ENCODE data around the gene BCAS1. TPM values are rescaled to one million over a fixed set of nuclear protein-coding genes. Genes with fewer than 3 reads are reported as not detected.

The BCAS1 gene
- total and polyA plus RNA-seq, 10 of the 15 experiments (the other 5 are each of a cell fraction or from before 2014, with no cell fraction given), result 0.21 to 1.4 (median 0.55) TPM

GRCh38 chr20:53929974-53930650 is 140.3 kb downstream of the BCAS1 start:
- ChIA-PET POLR2A (interaction anchor here (0.7 to 4.0 kb wide), 11 partner anchors 10 to 287 kb away, joined by 3 to 23 read pairs (median 3); no protein-coding TSS in a partner anchor), SMC1A (ENCODE audit: uncharacterized antibody, unreplicated experiment) (interaction anchor here (0.8 to 18.6 kb wide), 23 partner anchors 8 to 350 kb away, joined by 3 to 384 read pairs (median 6); no protein-coding TSS in a partner anchor), RAD21 (ENCODE audit: unreplicated experiment) (interaction anchor here (0.6 to 18.3 kb wide), 23 partner anchors 9 to 799 kb away, joined by 3 to 394 read pairs (median 3); no protein-coding TSS in a partner anchor), CTCF (interaction anchor here (1.0 to 20.5 kb wide), 9 partner anchors 9 to 133 kb away, joined by 3 to 258 read pairs (median 3); no protein-coding TSS in a partner anchor)
- peak overlapping the region; percentile 70 for H3K9ac ChIP-seq (ENCODE audit: control insufficient read depth, insufficient read depth, low read length)
- ATAC-seq (peak; percentile 67), DNase-seq (ENCODE audit: low read depth, low spot score) (peak; percentile 95), FAIRE-seq (peak; percentile 93)
- no TSS peak for BruUV-seq (replicated peaks)
- H3K36me3 ChIP-seq (ENCODE audit: control insufficient read depth in 2 of 2, insufficient read depth in 2 of 2, low read length in 1 of 2), result no peaks in the 10 kb centered on the region
- WGBS (ENCODE audit: insufficient coverage, insufficient replicate concordance, low lambda C conversion rate, missing lambda C conversion rate), result under 1% methylated on average over 6 of the region's 6 CpGs
- no peaks in the 10 kb centered on the region for H3K27me3 ChIP-seq (replicated peaks in 1 of 2; ENCODE audit: control insufficient read depth in 2 of 2, insufficient read depth in 2 of 2, low read length in 1 of 2)
- H3K79me2 ChIP-seq (ENCODE audit: control insufficient read depth, insufficient read depth, low read length), result peaks cover 2% of the 10 kb centered on the region; the same call in 1 of the 2 replicates
- no peaks in the 10 kb centered on the region; the same call in 2 of the 3 replicates for H3K9me3 ChIP-seq (replicated peaks; ENCODE audit: control insufficient read depth, insufficient read depth, low read length)
- no peaks in the 10 kb centered on the region for H4K20me1 ChIP-seq (ENCODE audit: control insufficient read depth, insufficient read depth)
- in situ Hi-C loops (cut with MboI) (no loop called here), intact Hi-C loops (cut with micrococcal nuclease; ENCODE audit: unreplicated experiment) (loop anchor here (5.0 kb wide), 1 partner anchor 278 kb away; no protein-coding TSS in a partner anchor)
- H3K4me3 ChIP-seq, result peak overlapping the region; percentile 39; the same call in 1 of the 2 replicates
- peak overlapping the region; percentile 97 for H3K27ac ChIP-seq (ENCODE audit: control insufficient read depth, insufficient read depth)
- no peak overlapping the region for H2AFZ ChIP-seq (ENCODE audit: control insufficient read depth, low read depth, low read length)
- H3K4me2 ChIP-seq (ENCODE audit: control insufficient read depth, insufficient read depth), result peak overlapping the region; percentile 93
- peaks cover 71% of the 10 kb centered on the region for H3K4me1 ChIP-seq (ENCODE audit: control insufficient read depth, insufficient read depth, low read length)
- no peak; the same call in 1 of the 2 replicates for TF ChIP-seq ELK1 (IDR thresholded peaks at IDR 0.05; ENCODE audit: low read depth, low read length)
- TF ChIP-seq ZNF24 (IDR thresholded peaks at IDR 0.05), result no peak
- peak; percentile 60; the same call in 1 of the 2 replicates for TF ChIP-seq ZBED1 (IDR thresholded peaks at IDR 0.05; ENCODE audit: borderline replicate concordance)
- TF ChIP-seq HDGF (IDR thresholded peaks at IDR 0.05), result no peak
- no peak for TF ChIP-seq RFX5 (IDR thresholded peaks at IDR 0.05; ENCODE audit: low read depth, low read length)
- no peak for TF ChIP-seq RELA (IDR thresholded peaks at IDR 0.05; ENCODE audit: borderline replicate concordance, partially characterized antibody)
- 0 out of 2 replicates have a peak, but pooled peaks have one; percentile 73 for TF ChIP-seq CBX5 (IDR thresholded peaks at IDR 0.05; ENCODE audit: low read depth)
- no peak for TF ChIP-seq ZSCAN29 (IDR thresholded peaks at IDR 0.05)
- TF ChIP-seq RAD21 (IDR thresholded peaks at IDR 0.05; ENCODE audit: insufficient read depth, low read depth, low read length), result no peak
- TF ChIP-seq BCLAF1 (IDR thresholded peaks at IDR 0.05), result no peak
- TF ChIP-seq E2F8 (IDR thresholded peaks at IDR 0.05; ENCODE audit: low read depth, partially characterized antibody), result no peak
- no peak for TF ChIP-seq MYC (IDR thresholded peaks at IDR 0.05; ENCODE audit: insufficient read depth, insufficient read length, insufficient replicate concordance, low read length, severe bottlenecking)
- peak; percentile 67; the same call in 1 of the 2 replicates for TF ChIP-seq PAX5 (IDR thresholded peaks at IDR 0.05; ENCODE audit: borderline replicate concordance, low read depth, low read length)
- TF ChIP-seq ZNF384 (IDR thresholded peaks at IDR 0.05; ENCODE audit: borderline replicate concordance, low read depth, low read length), result peak; percentile 68; the same call in 1 of the 2 replicates
- TF ChIP-seq DPF2 (IDR thresholded peaks at IDR 0.05), result 0 out of 2 replicates have a peak, but pooled peaks have one; percentile 44
- TF ChIP-seq LARP7 (IDR thresholded peaks at IDR 0.05), result no peak
- TF ChIP-seq EED (IDR thresholded peaks at IDR 0.05; ENCODE audit: low read depth), result no peak
